GM18499 (cell line): Measurements from ENCODE around the gene HSD17B12.

Experiments used
- ATAC-seq: cut with Tn5 transposase; IDR thresholded peaks from one replicate; pipeline ENCODE4 v1.9.1; 2021; ENCODE audit warnings: moderate number of reproducible peaks; ENCODE audit not compliant: insufficient read depth, unreplicated experiment

HSD17B12 gene

GRCh38 chr11:43904742-43905535 lies 224.4 kb downstream of the HSD17B12 start:
- no peak for ATAC-seq

GRCh38 chr11:43905813-43906241 lies 225.3 kb downstream of the HSD17B12 start:
- ATAC-seq, result no peak
